Rectal smooth muscle tissue (tissue), 1 donor: ENCODE results near the gene LDLRAD4.

Experiments used
- H3K27ac ChIP-seq: one replicate; pipeline ENCODE4 v1.7.0; 2013; ENCODE audit warnings: low read depth, low read length, inconsistent platforms
- H3K27me3 ChIP-seq: one replicate; pipeline ENCODE4 v1.7.0; 2013; ENCODE audit warnings: low read length; ENCODE audit not compliant: control insufficient read depth, insufficient read depth
- H3K36me3 ChIP-seq: one replicate; pipeline ENCODE4 v1.7.0; 2013; ENCODE audit warnings: low read length; ENCODE audit not compliant: control insufficient read depth, insufficient read depth
- H3K4me1 ChIP-seq: one replicate; pipeline ENCODE4 v1.7.0; 2013; ENCODE audit warnings: low read length; ENCODE audit not compliant: control insufficient read depth, insufficient read depth
- H3K4me3 ChIP-seq: one replicate; pipeline ENCODE4 v1.7.0; 2013; ENCODE audit warnings: low read length
- H3K9ac ChIP-seq: one replicate; pipeline ENCODE4 v1.7.0; 2013; ENCODE audit warnings: low read length

The LDLRAD4 gene

GRCh38 chr18:13543811-13544732 lies 325.5 kb downstream of the LDLRAD4 start:
- H3K4me3 ChIP-seq: no peak overlapping the region
- H3K4me1 ChIP-seq: peaks cover 53% of the 10 kb centered on the region
- H3K36me3 ChIP-seq: no peaks in the 10 kb centered on the region
- peak overlapping the region; percentile 75 for H3K27ac ChIP-seq
- H3K9ac ChIP-seq: no peak overlapping the region
- no peaks in the 10 kb centered on the region for H3K27me3 ChIP-seq

- Histone ChIP-seq H3K27ac (no peak overlapping the region), H3K4me3 (no peak overlapping the region), H3K4me1 (peaks cover 53% of the 10 kb centered on the region)
These were observed 326.4 kb downstream of the LDLRAD4 start for GRCh38 chr18:13544953-13545352.

GRCh38 chr18:13545514-13545913 lies 327.0 kb downstream of the LDLRAD4 start:
- Histone ChIP-seq H3K4me3 (no peak overlapping the region), H3K4me1 (peaks cover 52% of the 10 kb centered on the region), H3K27me3 (no peaks in the 10 kb centered on the region), H3K9ac (no peak overlapping the region), H3K36me3 (no peaks in the 10 kb centered on the region), H3K27ac (no peak overlapping the region)

More at GRCh38 chr18:13544953-13545352, 326.4 kb downstream of the LDLRAD4 start:
- no peak overlapping the region for H3K9ac ChIP-seq
- H3K36me3 ChIP-seq: no peaks in the 10 kb centered on the region
- H3K27me3 ChIP-seq: no peaks in the 10 kb centered on the region

GRCh38 chr18:13545955-13546354 lies 327.4 kb downstream of the LDLRAD4 start:
- peaks cover 48% of the 10 kb centered on the region for H3K4me1 ChIP-seq
- no peak overlapping the region for H3K27ac ChIP-seq
- no peak overlapping the region for H3K9ac ChIP-seq
- no peaks in the 10 kb centered on the region for H3K36me3 ChIP-seq
- no peaks in the 10 kb centered on the region for H3K27me3 ChIP-seq
- H3K4me3 ChIP-seq: no peak overlapping the region

- H3K4me1 ChIP-seq: peaks cover 41% of the 10 kb centered on the region
- H3K9ac ChIP-seq: no peak overlapping the region
- H3K27ac ChIP-seq: no peak overlapping the region
- no peaks in the 10 kb centered on the region for H3K36me3 ChIP-seq
- no peak overlapping the region for H3K4me3 ChIP-seq
- no peaks in the 10 kb centered on the region for H3K27me3 ChIP-seq
These were observed 328.1 kb downstream of the LDLRAD4 start for GRCh38 chr18:13546638-13547037.

- Histone ChIP-seq H3K4me1 (peaks cover 37% of the 10 kb centered on the region), H3K9ac (no peak overlapping the region), H3K36me3 (no peaks in the 10 kb centered on the region), H3K27me3 (no peaks in the 10 kb centered on the region), H3K27ac (no peak overlapping the region), H3K4me3 (no peak overlapping the region)
These were observed 328.8 kb downstream of the LDLRAD4 start for GRCh38 chr18:13547347-13547746.

- Histone ChIP-seq H3K27ac (peak overlapping the region; percentile 4), H3K27me3 (no peaks in the 10 kb centered on the region), H3K36me3 (no peaks in the 10 kb centered on the region), H3K4me1 (peaks cover 28% of the 10 kb centered on the region), H3K4me3 (no peak overlapping the region), H3K9ac (no peak overlapping the region)
These were observed 329.7 kb downstream of the LDLRAD4 start for GRCh38 chr18:13548106-13548819.

- H3K4me1 ChIP-seq: peaks cover 20% of the 10 kb centered on the region
- H3K27ac ChIP-seq: peak overlapping the region; percentile 65
- H3K9ac ChIP-seq: no peak overlapping the region
- no peak overlapping the region for H3K4me3 ChIP-seq
- H3K27me3 ChIP-seq: no peaks in the 10 kb centered on the region
- no peaks in the 10 kb centered on the region for H3K36me3 ChIP-seq
These were observed 330.7 kb downstream of the LDLRAD4 start for GRCh38 chr18:13548966-13549879.

- Histone ChIP-seq H3K27me3 (no peaks in the 10 kb centered on the region), H3K36me3 (no peaks in the 10 kb centered on the region), H3K4me3 (no peak overlapping the region), H3K4me1 (peaks cover 17% of the 10 kb centered on the region), H3K9ac (no peak overlapping the region), H3K27ac (peak overlapping the region; percentile 65)
These were observed 331.3 kb downstream of the LDLRAD4 start for GRCh38 chr18:13549880-13550232.

- no peak overlapping the region for H3K27ac ChIP-seq
- H3K4me1 ChIP-seq: peaks cover 17% of the 10 kb centered on the region
- H3K36me3 ChIP-seq: no peaks in the 10 kb centered on the region
- no peaks in the 10 kb centered on the region for H3K27me3 ChIP-seq
- H3K4me3 ChIP-seq: no peak overlapping the region
- no peak overlapping the region for H3K9ac ChIP-seq
These were observed 332.1 kb downstream of the LDLRAD4 start for GRCh38 chr18:13550418-13551304.

GRCh38 chr18:13551305-13551603 lies 332.7 kb downstream of the LDLRAD4 start:
- Histone ChIP-seq H3K27me3 (no peaks in the 10 kb centered on the region), H3K4me1 (peaks cover 20% of the 10 kb centered on the region), H3K36me3 (no peaks in the 10 kb centered on the region), H3K27ac (no peak overlapping the region), H3K4me3 (no peak overlapping the region), H3K9ac (no peak overlapping the region)
